GM23338 (cell line): Measurements from ENCODE around the gene AKNA.

Experiments used
- CREB1 ChIP-seq: fragments of 250-450 bp; sonication (Bioruptor Pico); IDR thresholded peaks from 2 replicates; pipeline ENCODE4 v1.5.0; 2020; ENCODE audit warnings: low read depth, mild to moderate bottlenecking, moderate library complexity
- CTCF ChIP-seq, 2 experiments: fragments of 200-600 bp in 1 of 2; sonication (generic) in 1 of 2; conservative IDR thresholded peaks; 2 replicates each; pipeline versions ENCODE4 v1.5.1 to v1.6.1; 2016 to 2017; ENCODE audit warnings: antibody characterized with exemption in 2 of 2, low read depth in 2 of 2, mild to moderate bottlenecking in 2 of 2, moderate library complexity in 1 of 2
- ETS1 ChIP-seq: IDR thresholded peaks from 2 replicates; pipeline ENCODE4 v1.6.1; 2016; ENCODE audit warnings: antibody characterized with exemption
- EZH2 ChIP-seq: fragments of 200-600 bp; sonication (generic); IDR thresholded peaks from one replicate; pipeline ENCODE4 v1.8.0; 2017; ENCODE audit warnings: antibody characterized with exemption, mild to moderate bottlenecking, low read depth; ENCODE audit not compliant: unreplicated experiment
- EZH2phosphoT487 ChIP-seq: fragments of 200-600 bp; sonication (generic); IDR thresholded peaks from one replicate; pipeline ENCODE4 v1.8.1; 2018; ENCODE audit warnings: antibody characterized with exemption; ENCODE audit not compliant: unreplicated experiment
- JUNB ChIP-seq: IDR thresholded peaks from one replicate; pipeline ENCODE4 v1.6.1; 2016; ENCODE audit warnings: antibody characterized with exemption; ENCODE audit not compliant: unreplicated experiment
- NANOG ChIP-seq: IDR thresholded peaks from 2 replicates; pipeline ENCODE4 v1.6.1; 2016; ENCODE audit warnings: antibody characterized with exemption, borderline replicate concordance
- POLR2AphosphoS5 ChIP-seq: IDR thresholded peaks from 2 replicates; pipeline ENCODE4 v1.6.1; 2016; ENCODE audit warnings: antibody characterized with exemption, low read depth
- REST ChIP-seq: IDR thresholded peaks from one replicate; pipeline ENCODE4 v1.6.1; 2018; ENCODE audit warnings: antibody characterized with exemption; ENCODE audit not compliant: unreplicated experiment
- STAT1 ChIP-seq: IDR thresholded peaks from one replicate; pipeline ENCODE4 v1.6.1; 2016; ENCODE audit warnings: antibody characterized with exemption; ENCODE audit not compliant: unreplicated experiment
- ZNF114 ChIP-seq: fragments of 250-450 bp; sonication (Bioruptor Pico); IDR thresholded peaks from 2 replicates; pipeline ENCODE4 v1.5.0; 2020; ENCODE audit warnings: mild to moderate bottlenecking, moderate library complexity
- ZNF331 ChIP-seq: fragments of 250-450 bp; sonication (Bioruptor Pico); IDR thresholded peaks from 2 replicates; pipeline ENCODE4 v1.5.0; 2020; ENCODE audit warnings: low read depth, mild to moderate bottlenecking, moderate library complexity

- TF ChIP-seq REST (no peak), CTCF (conservative IDR thresholded peaks at IDR 0.05; ENCODE audit: low read depth in 2 of 2) (no peak), ZNF331 (no peak), EZH2phosphoT487 (no peak), EZH2 (no peak), CREB1 (CRISPR knock-in tag) (no peak), JUNB (no peak), POLR2AphosphoS5 (no peak), ETS1 (no peak), STAT1 (no peak), ZNF114 (no peak), NANOG (no peak)
Observed at GRCh38 chr9:114321759-114322158, 66.0 kb downstream of the AKNA start.
